ENCODE results near the gene HNRNPLL. TPM values are rescaled to one million over a fixed set of nuclear protein-coding genes. Genes with fewer than 3 reads are reported as not detected.

The HNRNPLL gene
- total and polyA plus RNA-seq, 2 of the 13 experiments (the other 11 are each of a cell fraction or from before 2014, with no cell fraction given) = 49.4 to 103 TPM

DNA sequence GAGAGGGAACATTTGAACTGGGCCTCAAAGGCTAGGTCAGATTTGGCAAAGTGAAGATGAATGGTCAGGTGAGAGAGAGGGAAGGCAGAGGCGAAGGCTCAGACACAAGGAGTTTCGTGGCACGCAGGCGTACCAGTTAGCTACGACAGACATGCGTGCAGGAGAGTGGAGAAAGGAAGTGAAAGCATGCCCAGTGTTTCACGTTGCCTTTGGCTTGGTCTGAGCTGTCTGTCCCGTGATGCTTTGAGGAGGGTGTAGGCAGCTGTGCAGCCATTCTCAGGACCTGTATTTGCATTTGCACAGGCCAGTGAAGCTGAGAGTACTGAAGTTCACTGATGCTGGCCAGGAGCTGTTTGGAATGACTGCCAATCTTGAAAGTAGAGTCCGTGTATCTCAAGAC is 69.5 kb downstream of the HNRNPLL start (continued):
- TF ChIP-seq KLF12 (CRISPR knock-in tag; IDR thresholded peaks at IDR 0.05; ENCODE audit: borderline replicate concordance) = no peak
- TF ChIP-seq CBX5 (CRISPR knock-in tag; IDR thresholded peaks at IDR 0.05; ENCODE audit: borderline replicate concordance) = peak; percentile 50; the same call in 1 of the 2 replicates
- 0 out of 2 replicates have a peak, but pooled peaks have one; percentile 29 for TF ChIP-seq ETV5 (CRISPR knock-in tag; IDR thresholded peaks at IDR 0.05; ENCODE audit: borderline replicate concordance)
- TF ChIP-seq NFE2L1 (CRISPR knock-in tag; IDR thresholded peaks at IDR 0.05; ENCODE audit: borderline replicate concordance) = no peak
- TF ChIP-seq ZNF292 (CRISPR knock-in tag; IDR thresholded peaks at IDR 0.05; ENCODE audit: borderline replicate concordance, low read depth) = 0 out of 2 replicates have a peak, but pooled peaks have one; percentile 12
- TF ChIP-seq, protein P1, sequence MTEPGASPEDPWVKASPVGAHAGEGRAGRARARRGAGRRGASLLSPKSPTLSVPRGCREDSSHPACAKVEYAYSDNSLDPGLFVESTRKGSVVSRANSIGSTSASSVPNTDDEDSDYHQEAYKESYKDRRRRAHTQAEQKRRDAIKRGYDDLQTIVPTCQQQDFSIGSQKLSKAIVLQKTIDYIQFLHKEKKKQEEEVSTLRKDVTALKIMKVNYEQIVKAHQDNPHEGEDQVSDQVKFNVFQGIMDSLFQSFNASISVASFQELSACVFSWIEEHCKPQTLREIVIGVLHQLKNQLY (CRISPR knock-in tag; IDR thresholded peaks at IDR 0.05) = no peak
- TF ChIP-seq, protein P2, sequence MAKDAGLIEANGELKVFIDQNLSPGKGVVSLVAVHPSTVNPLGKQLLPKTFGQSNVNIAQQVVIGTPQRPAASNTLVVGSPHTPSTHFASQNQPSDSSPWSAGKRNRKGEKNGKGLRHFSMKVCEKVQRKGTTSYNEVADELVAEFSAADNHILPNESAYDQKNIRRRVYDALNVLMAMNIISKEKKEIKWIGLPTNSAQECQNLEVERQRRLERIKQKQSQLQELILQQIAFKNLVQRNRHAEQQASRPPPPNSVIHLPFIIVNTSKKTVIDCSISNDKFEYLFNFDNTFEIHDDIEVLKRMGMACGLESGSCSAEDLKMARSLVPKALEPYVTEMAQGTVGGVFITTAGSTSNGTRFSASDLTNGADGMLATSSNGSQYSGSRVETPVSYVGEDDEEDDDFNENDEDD (CRISPR knock-in tag; IDR thresholded peaks at IDR 0.05; ENCODE audit: borderline replicate concordance) = peak; percentile 45; the same call in 1 of the 2 replicates
- TF ChIP-seq FOXO1 (CRISPR knock-in tag; IDR thresholded peaks at IDR 0.05) = peak; percentile 36; the same call in 1 of the 2 replicates
- TF ChIP-seq, protein P3, sequence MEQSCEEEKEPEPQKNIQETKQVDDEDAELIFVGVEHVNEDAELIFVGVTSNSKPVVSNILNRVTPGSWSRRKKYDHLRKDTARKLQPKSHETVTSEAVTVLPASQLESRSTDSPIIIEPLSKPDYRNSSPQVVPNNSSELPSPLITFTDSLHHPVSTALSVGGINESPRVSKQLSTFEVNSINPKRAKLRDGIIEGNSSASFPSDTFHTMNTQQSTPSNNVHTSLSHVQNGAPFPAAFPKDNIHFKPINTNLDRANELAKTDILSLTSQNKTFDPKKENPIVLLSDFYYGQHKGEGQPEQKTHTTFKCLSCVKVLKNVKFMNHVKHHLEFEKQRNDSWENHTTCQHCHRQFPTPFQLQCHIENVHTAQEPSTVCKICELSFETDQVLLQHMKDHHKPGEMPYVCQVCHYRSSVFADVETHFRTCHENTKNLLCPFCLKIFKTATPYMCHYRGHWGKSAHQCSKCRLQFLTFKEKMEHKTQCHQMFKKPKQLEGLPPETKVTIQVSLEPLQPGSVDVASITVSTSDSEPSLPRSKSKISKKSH (CRISPR knock-in tag; IDR thresholded peaks at IDR 0.05; ENCODE audit: borderline replicate concordance) = no peak
- TF ChIP-seq NRL (CRISPR knock-in tag; IDR thresholded peaks at IDR 0.05; ENCODE audit: borderline replicate concordance) = 0 out of 2 replicates have a peak, but pooled peaks have one; percentile 56
- TF ChIP-seq ZNF335 (CRISPR knock-in tag; IDR thresholded peaks at IDR 0.05) = no peak
- TF ChIP-seq, protein P4, sequence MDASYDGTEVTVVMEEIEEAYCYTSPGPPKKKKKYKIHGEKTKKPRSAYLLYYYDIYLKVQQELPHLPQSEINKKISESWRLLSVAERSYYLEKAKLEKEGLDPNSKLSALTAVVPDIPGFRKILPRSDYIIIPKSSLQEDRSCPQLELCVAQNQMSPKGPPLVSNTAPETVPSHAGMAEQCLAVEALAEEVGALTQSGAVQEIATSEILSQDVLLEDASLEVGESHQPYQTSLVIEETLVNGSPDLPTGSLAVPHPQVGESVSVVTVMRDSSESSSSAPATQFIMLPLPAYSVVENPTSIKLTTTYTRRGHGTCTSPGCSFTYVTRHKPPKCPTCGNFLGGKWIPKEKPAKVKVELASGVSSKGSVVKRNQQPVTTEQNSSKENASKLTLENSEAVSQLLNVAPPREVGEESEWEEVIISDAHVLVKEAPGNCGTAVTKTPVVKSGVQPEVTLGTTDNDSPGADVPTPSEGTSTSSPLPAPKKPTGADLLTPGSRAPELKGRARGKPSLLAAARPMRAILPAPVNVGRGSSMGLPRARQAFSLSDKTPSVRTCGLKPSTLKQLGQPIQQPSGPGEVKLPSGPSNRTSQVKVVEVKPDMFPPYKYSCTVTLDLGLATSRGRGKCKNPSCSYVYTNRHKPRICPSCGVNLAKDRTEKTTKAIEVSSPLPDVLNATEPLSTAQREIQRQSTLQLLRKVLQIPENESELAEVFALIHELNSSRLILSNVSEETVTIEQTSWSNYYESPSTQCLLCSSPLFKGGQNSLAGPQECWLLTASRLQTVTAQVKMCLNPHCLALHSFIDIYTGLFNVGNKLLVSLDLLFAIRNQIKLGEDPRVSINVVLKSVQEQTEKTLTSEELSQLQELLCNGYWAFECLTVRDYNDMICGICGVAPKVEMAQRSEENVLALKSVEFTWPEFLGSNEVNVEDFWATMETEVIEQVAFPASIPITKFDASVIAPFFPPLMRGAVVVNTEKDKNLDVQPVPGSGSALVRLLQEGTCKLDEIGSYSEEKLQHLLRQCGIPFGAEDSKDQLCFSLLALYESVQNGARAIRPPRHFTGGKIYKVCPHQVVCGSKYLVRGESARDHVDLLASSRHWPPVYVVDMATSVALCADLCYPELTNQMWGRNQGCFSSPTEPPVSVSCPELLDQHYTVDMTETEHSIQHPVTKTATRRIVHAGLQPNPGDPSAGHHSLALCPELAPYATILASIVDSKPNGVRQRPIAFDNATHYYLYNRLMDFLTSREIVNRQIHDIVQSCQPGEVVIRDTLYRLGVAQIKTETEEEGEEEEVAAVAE (CRISPR knock-in tag; IDR thresholded peaks at IDR 0.05; ENCODE audit: borderline replicate concordance) = 0 out of 2 replicates have a peak, but pooled peaks have one; percentile 29
- no peak for TF ChIP-seq ZNF670 (CRISPR knock-in tag; IDR thresholded peaks at IDR 0.05; ENCODE audit: borderline replicate concordance)
- TF ChIP-seq ZNF432 (CRISPR knock-in tag; IDR thresholded peaks at IDR 0.05; ENCODE audit: borderline replicate concordance) = no peak
- TF ChIP-seq, protein P5, sequence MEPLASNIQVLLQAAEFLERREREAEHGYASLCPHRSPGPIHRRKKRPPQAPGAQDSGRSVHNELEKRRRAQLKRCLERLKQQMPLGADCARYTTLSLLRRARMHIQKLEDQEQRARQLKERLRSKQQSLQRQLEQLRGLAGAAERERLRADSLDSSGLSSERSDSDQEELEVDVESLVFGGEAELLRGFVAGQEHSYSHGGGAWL (CRISPR knock-in tag; IDR thresholded peaks at IDR 0.05) = no peak
- TF ChIP-seq MEF2D (CRISPR knock-in tag; IDR thresholded peaks at IDR 0.05) = no peak
- TF ChIP-seq SATB2 (CRISPR knock-in tag; IDR thresholded peaks at IDR 0.05) = no peak
- no peak for TF ChIP-seq ZFP62 (CRISPR knock-in tag; IDR thresholded peaks at IDR 0.05)
- no peak for TF ChIP-seq ETV6 (CRISPR knock-in tag; conservative IDR thresholded peaks at IDR 0.05)
- no peak for TF ChIP-seq CHD2 (IDR thresholded peaks at IDR 0.05; ENCODE audit: low read depth, low read length)
- TF ChIP-seq JUND (CRISPR knock-in tag; IDR thresholded peaks at IDR 0.05) = no peak
- TF ChIP-seq KAT2B (IDR thresholded peaks at IDR 0.05; ENCODE audit: borderline replicate concordance, low read depth, low read length) = no peak
- TF ChIP-seq HMGA1 (CRISPR knock-in tag; conservative IDR thresholded peaks at IDR 0.05) = 0 out of 2 replicates have a peak, but pooled peaks have one; percentile 68
